RWPE2 (cell line): ENCODE data around the gene ABCC4.

Experiments
- ATAC-seq: fragments of 200-7000 bp; cut with Tn5 transposase; 3 replicates; pipeline ENCODE4 v1.9.1; 2021; ENCODE audit warnings: low read depth
- DNase-seq: peaks from one replicate; pipeline ENCODE4 v3.0.0-alpha.2; 2020; ENCODE audit warnings: low spot score
- H3K27ac ChIP-seq: fragments of 450-650 bp; 2 replicates; pipeline ENCODE4 v1.5.1; 2017; ENCODE audit warnings: mild to moderate bottlenecking; ENCODE audit not compliant: poor library complexity, severe bottlenecking
- H3K27me3 ChIP-seq: fragments of 250-450 bp; sonication (Bioruptor Pico); 2 replicates; pipeline ENCODE4 v1.5.1; 2021; ENCODE audit warnings: mild to moderate bottlenecking, moderate library complexity; ENCODE audit not compliant: insufficient read depth, poor library complexity, severe bottlenecking
- H3K36me3 ChIP-seq: fragments of 250-450 bp; sonication (Bioruptor Pico); 2 replicates; pipeline ENCODE4 v1.5.1; 2020; ENCODE audit warnings: low read depth, mild to moderate bottlenecking, moderate library complexity
- H3K4me1 ChIP-seq: fragments of 250-450 bp; sonication (Bioruptor Pico); 2 replicates; pipeline ENCODE4 v1.5.1; 2021; ENCODE audit warnings: mild to moderate bottlenecking, moderate library complexity; ENCODE audit not compliant: insufficient read depth, poor library complexity, severe bottlenecking
- H3K4me3 ChIP-seq: fragments of 250-450 bp; sonication (Bioruptor Pico); 2 replicates; pipeline ENCODE4 v1.5.1; 2021; ENCODE audit warnings: mild to moderate bottlenecking, moderate library complexity; ENCODE audit not compliant: severe bottlenecking
- H3K9me3 ChIP-seq: fragments of 250-450 bp; sonication (Bioruptor Pico); 2 replicates; pipeline ENCODE4 v1.5.1; 2021; ENCODE audit warnings: mild to moderate bottlenecking, moderate library complexity; ENCODE audit not compliant: severe bottlenecking
- CTCF ChIP-seq: fragments of 450-650 bp; IDR thresholded peaks from one replicate; pipeline ENCODE4 v1.5.1; 2017; ENCODE audit warnings: mild to moderate bottlenecking, moderate library complexity; ENCODE audit not compliant: poor library complexity, severe bottlenecking

ABCC4 gene

GRCh38 chr13:95160112-95160906 lies 140.9 kb downstream of the ABCC4 start:
- Histone ChIP-seq H3K9me3 (no peaks in the 10 kb centered on the region), H3K27ac (no peak overlapping the region), H3K4me3 (no peak overlapping the region), H3K4me1 (no peaks in the 10 kb centered on the region), H3K36me3 (0 out of 2 replicates have a peak, but pooled peaks cover 8% of the 10 kb centered on the region), H3K27me3 (no peaks in the 10 kb centered on the region)
- ATAC-seq (peak; percentile 61), DNase-seq (no peak)
- TF ChIP-seq CTCF, result no peak

GRCh38 chr13:95159458-95159857 lies 141.8 kb downstream of the ABCC4 start:
- H3K27me3 ChIP-seq, result no peaks in the 10 kb centered on the region
- 0 out of 2 replicates have a peak, but pooled peaks cover 8% of the 10 kb centered on the region for H3K36me3 ChIP-seq
- no peak overlapping the region for H3K27ac ChIP-seq
- no peak overlapping the region for H3K4me3 ChIP-seq
- DNase-seq (no peak), ATAC-seq (no peak)
- H3K4me1 ChIP-seq, result peaks cover 7% of the 10 kb centered on the region
- no peaks in the 10 kb centered on the region for H3K9me3 ChIP-seq
- no peak for TF ChIP-seq CTCF

GRCh38 chr13:95156208-95156607 lies 145.0 kb downstream of the ABCC4 start:
- Histone ChIP-seq H3K4me1 (peaks cover 21% of the 10 kb centered on the region), H3K36me3 (0 out of 2 replicates have a peak, but pooled peaks cover 4% of the 10 kb centered on the region), H3K27me3 (no peaks in the 10 kb centered on the region), H3K27ac (no peak overlapping the region), H3K4me3 (no peak overlapping the region), H3K9me3 (no peaks in the 10 kb centered on the region)
- peak; percentile 56 for TF ChIP-seq CTCF
- DNase-seq (no peak), ATAC-seq (no peak)

GRCh38 chr13:95155504-95155903 lies 145.7 kb downstream of the ABCC4 start:
- Histone ChIP-seq H3K4me3 (no peak overlapping the region), H3K4me1 (peaks cover 21% of the 10 kb centered on the region), H3K27ac (no peak overlapping the region), H3K9me3 (no peaks in the 10 kb centered on the region), H3K36me3 (no peaks in the 10 kb centered on the region), H3K27me3 (no peaks in the 10 kb centered on the region)
- ATAC-seq, result no peak
- no peak for DNase-seq
- no peak for TF ChIP-seq CTCF

- Histone ChIP-seq H3K4me3 (no peak overlapping the region), H3K9me3 (no peaks in the 10 kb centered on the region), H3K4me1 (peaks cover 21% of the 10 kb centered on the region), H3K27me3 (no peaks in the 10 kb centered on the region), H3K27ac (peak overlapping the region; percentile 49), H3K36me3 (no peaks in the 10 kb centered on the region)
- DNase-seq (no peak), ATAC-seq (no peak)
- no peak for TF ChIP-seq CTCF
Measured at GRCh38 chr13:95155093-95155492, 146.2 kb downstream of the ABCC4 start.
